Measurements from ENCODE around the gene PITPNM3.
"Not testable (repeated sequence)": the region's sequence is repeated elsewhere in the genome, so short reads cannot be mapped to it uniquely, and the experiment has no call there.

Gene PITPNM3

GRCh38 chr17:6556121-6557039, at the start of gene PITPNM3:
Gene PITPNM3, minus strand, starts transcription at chr17:6556555. Its CDS starts 149 bp downstream, at chr17:6556406.
- DNase-seq: no peak

DNA sequence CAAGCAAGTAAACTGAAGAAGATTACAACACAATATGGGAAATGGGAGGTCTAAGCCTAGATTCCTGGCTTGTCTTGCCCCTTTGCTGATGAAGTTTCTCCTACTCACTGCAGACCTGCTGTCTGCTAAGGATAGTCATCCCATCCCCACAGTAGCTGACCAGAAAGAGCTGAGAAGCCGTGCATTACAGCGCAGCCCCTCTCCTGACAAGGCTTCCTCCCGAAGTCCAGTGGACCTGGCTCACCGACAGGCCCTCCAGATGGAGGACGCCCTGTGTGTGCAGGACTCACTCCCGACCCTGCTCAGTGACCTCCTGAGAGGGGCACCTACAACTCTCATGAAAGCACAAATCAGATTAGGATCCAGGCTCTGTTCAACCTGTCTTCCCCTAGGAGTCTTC, 48.8 kb upstream of the PITPNM3 start:
- no peak for DNase-seq

DNA sequence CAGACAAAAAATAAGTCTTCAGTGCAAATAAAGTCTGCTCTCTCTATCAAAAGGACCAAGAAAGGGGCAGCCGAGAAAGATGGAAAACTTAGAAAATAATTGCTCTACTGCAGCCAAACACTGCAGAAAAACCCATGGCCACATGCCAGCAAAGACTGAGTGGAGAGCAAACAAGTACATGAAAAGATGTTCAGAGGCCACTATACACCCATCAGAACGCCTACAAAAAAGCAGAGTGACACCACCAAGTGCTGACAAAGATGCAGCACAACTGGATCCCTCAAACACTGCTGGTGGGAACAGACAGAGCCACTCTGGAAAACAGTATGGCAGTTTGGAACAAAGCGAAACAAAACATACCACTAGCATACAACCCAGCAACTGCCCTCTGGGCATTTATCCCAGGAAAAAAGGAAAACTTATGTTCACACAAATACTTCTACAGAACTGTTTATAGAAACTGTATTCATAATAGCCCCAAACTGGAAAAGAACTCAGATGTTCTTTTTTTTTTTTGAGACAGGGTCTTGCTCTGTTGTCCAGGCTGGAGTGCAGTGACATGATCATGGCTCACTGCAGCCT, 47.5 kb upstream of the PITPNM3 start:
- DNase-seq: no peak

DNA sequence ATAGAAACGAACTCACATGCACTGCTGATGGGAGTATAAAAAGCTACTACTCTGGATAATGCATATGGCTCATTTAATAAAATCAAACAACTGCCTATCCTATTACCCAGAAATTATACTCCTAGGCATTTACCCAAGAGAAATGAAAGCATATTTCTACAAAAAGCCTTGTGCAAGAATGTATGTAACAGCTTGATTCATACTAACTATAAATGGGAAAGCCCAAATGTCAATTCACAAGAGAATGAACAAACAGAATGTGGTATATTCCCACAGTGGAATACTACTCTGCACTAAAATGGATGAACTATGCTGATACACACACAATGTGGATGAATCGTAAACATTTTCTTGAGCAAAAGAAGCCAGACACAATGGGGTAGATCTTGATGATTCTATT, 45.8 kb upstream of the PITPNM3 start:
- no peak for DNase-seq

DNA sequence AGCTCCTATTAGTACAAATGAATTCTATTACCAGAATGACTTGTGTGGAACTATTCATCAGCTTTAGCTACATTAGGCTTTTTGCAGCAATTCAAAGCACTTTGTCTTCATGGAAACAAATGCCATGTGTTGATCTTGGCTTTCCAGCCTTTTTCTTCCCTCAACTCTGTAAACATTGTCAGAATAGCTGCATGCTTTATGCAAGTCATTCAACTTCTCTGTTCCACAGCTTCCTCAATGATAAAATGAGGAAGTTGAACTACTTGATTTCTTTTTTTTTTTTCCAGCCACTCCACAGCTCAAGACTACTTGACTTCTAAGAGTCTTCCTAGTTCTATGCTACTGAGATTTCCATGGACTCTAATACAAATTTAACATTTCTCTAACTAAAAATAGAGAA, 43.0 kb upstream of the PITPNM3 start:
- DNase-seq: no peak

GRCh38 chr17:6597727-6598126, 41.4 kb upstream of the PITPNM3 start:
- no peak for DNase-seq

- DNase-seq: no peak
These were observed 40.6 kb upstream of the PITPNM3 start for GRCh38 chr17:6596941-6597340.

GRCh38 chr17:6596511-6596910, 40.2 kb upstream of the PITPNM3 start:
- DNase-seq: no peak

DNA sequence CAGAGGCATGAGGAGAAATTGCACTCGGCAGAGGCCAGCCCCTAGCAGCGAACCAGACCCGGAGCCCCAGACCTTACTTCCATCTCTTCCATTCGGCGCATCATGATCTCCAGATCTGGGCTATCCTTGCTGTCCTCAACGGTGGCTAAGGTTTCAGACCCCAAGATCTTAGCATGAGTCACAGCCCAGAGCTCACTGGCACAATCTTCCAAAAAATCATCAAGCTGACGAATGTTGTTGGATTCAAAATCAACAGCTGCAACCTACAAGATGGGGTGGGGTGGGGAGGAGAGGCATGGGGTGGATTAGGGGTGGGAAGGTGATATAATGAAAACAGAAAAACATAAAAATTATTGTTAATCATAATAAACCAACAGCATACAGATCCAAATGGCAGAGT, 39.7 kb upstream of the PITPNM3 start:
- DNase-seq: no peak

GRCh38 chr17:6593371-6593770, 37.0 kb upstream of the PITPNM3 start:
- not testable (repeated sequence) for DNase-seq

DNA sequence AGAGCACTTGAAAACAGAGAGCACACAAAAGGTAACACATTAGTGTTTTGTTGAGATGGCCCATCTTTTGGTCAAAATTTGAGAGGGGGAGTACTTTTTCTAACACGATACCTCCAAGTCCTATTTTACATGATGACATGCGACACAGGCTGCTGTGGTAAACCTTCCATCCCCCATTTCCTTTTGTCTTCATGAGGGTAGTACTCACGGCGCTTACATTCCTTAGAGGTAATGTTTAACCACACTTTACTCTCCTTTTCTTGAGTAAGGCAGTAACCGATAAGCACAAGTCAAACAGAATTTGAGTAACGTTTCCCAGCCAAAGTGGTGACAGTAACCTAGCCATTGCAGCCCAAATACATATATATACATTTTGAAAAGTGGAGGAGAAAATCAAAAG, 35.8 kb upstream of the PITPNM3 start:
- DNase-seq: no peak

DNA sequence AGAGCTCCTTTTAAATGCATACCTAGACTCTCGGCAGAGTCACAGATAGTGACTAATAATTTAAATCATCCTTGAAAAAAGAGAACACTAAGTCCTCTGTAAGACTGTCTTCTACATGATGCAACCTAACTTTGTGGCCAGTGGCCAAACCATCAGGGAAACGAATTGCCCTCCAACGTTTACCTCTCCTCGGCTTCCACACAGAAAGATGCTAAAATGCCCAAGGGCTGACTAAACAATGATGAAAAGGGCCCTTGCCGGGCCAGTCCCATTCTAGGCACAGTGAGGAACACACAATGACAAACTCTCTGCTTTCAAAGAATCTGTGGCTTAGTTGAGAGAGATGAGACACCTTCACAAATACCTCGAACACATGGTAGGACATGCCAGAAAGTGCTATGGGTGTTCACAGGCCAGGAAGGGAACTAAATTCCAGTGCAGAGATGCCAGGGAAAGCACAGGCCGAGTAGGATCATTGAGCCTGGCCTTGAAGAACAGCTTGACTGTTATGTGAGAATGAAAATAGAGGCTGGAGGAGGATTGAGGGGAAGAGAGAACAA, 35.3 kb upstream of the PITPNM3 start:
- DNase-seq: no peak

DNA sequence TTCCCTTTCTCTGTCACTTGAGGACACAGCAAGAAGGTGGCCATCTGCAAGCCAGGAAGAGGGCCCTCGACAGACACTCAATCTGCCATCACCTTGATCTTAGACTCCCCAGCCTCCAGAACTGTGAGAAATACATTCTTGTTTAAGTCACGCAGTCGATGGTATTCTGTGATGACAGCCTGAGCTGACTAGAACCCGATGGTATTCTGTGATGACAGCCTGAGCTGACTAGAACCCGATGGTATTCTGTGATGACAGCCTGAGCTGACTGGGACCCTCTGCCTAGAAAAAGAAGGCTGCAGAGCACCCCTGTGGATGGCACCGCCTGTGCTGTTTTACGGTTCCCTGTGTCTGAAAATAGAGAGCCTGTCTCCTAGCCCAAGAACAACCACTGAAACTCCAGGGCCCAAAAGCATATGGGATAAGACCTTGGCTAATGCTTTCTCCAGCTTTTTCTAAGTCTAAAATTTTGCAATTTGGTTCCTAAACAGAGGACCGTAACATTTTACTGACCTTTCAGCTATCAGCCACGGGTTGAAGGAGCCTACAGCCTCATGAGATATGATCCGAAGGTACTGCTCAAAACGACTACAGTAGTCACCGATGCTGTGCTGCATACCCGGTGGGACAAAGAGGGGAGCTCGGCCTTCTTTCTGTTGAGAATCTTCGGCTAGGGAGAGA, 33.1 kb upstream of the PITPNM3 start:
- DNase-seq: no peak

- no peak for DNase-seq
These were observed 31.8 kb upstream of the PITPNM3 start for GRCh38 chr17:6588165-6588564.

GRCh38 chr17:6587310-6587709, 31.0 kb upstream of the PITPNM3 start:
- DNase-seq: no peak

DNA sequence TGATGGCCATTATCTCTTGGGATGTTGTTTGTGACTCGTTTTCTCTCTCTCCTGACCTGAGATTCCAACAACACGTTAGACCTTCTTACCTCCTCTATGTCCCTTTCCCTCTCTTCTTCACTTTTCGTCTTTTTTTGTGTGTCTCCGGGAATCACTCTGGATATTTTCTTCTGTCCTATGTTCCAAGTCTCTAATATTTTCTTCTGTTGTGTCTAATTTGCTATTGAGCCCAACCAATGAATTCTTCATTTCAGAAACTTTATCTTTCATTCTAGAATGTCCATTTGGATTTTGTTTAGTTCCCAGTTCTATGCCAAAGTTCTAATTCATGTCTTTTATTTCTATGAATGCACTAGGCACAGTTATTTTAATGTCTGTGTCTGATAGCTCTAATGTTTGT, 27.1 kb upstream of the PITPNM3 start:
- DNase-seq: no peak

- DNase-seq: no peak
These were observed 24.3 kb upstream of the PITPNM3 start for GRCh38 chr17:6580625-6581024.

DNA sequence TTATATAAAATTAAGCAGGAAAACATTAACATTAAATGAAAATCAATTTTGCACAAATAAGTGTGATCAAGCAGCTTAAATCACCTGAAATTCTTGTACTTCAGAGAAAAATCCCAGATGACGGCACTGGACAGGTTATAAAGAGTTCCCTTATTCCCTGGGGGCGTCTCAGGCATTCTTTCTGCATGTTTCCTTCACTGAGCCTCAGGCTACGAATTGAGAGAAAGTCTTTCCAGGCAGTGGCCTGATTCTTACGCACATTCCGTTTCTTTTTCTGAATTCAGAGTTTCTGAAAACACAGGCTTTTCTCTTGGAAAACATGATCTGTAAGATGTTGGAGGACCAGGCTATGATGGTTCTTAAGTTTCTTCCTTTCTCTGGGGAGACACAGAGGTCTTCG, 22.1 kb upstream of the PITPNM3 start:
- no peak for DNase-seq

DNA sequence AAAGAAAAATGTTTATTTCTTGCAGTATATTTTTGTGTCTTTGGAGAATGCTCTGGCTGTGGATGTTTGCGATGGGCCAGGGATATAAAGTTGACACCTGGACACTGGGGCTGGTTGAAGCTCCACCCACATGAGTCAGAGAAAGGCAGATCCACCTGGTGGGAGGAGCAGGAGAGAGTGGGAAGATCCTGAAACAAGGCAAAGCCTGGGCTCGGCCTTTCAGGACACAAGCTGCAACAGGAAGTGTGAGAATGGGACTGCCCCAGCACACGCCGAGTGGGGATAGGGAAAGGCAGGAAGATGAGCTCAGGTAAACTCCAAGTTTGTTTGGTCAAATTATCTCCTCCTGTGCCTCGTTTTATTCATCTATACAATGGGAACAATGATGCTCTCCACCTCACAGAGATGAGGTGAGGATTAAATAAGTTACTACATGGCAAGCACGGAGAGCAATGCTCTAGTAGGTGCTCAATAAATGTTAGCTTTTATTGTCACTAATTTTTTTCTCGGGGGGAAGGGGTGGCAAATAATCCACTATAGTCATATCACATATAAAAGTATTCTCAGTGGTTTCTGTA, 21.4 kb upstream of the PITPNM3 start:
- no peak for DNase-seq

DNA sequence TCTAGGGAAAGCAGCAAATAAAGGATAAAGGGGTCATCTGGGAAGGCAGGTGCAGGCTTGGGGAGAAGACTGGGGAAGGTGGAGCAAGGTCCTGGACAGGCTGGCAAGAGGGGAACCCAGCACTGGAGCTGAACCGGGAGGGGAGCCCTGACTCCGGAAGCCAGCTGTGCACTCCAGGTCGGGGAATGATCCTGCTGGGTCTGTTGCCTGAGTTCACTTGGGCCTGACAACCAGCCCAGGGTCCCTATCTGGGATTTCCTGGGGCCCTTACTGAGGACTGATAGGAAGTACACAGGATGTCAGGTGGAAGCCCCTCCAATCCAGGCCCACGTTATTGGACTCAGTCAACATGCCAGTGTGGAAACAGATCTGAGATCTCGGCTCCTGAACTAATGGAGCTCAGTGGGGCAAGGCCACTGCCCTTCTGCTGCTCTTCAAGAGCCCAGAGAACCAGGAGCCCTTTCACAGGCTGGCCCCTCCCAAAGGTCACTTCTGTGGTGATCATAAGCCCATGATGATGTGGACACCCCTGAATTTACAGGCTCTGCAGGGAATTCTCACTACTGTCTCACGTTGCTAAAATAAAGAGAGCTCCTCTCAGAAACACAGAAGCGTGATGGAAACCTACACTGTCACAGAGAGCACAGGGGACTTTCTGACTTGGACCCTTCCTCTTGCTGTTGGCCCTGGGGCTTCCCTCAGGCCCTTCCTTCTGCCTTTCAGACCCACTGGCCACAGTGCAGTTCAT, 19.9 kb upstream of the PITPNM3 start:
- no peak for DNase-seq

DNA sequence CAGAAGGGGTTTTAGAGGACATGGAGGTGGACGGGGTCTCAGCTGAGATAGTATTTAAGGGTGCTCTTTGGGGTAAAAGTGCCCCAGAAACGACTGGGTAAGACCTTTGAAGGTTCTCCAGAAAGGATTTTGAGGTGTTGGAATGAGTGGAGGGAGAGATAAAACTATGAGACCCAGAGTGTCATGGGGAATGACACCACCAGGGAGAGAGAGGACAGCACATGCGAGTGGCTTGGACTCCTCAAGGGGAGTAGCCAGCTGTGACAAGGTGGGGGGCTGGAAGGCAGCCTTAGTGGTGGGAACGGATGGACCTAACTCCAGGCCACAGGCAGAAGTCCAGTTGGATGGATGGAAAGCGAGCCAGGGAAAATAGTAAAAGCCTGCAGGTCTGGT, 19.2 kb upstream of the PITPNM3 start:
- no peak for DNase-seq
